D341Med (cell line): Measurements from ENCODE around the gene SPX.
A peak's percentile ranks its signal among the peaks of the same experiment; 100 is the strongest.

Experiments used
- DNase-seq: peaks from one replicate; pipeline ENCODE4 v3.0.0; 2012; ENCODE audit warnings: low spot score

SPX gene

GRCh38 chr12:21538061-21538653 lies 12.1 kb downstream of the SPX start:
- DNase-seq: no peak

GRCh38 chr12:21539797-21540196 lies 13.7 kb downstream of the SPX start:
- DNase-seq: no peak

- DNase-seq: no peak
These were observed 15.7 kb downstream of the SPX start for GRCh38 chr12:21541773-21542172.

GRCh38 chr12:21542403-21542802 lies 16.3 kb downstream of the SPX start:
- DNase-seq: no peak

- DNase-seq: no peak
These were observed 17.1 kb downstream of the SPX start for GRCh38 chr12:21543151-21543550.

GRCh38 chr12:21545557-21545956 lies 19.5 kb downstream of the SPX start:
- DNase-seq: no peak

GRCh38 chr12:21546716-21547115 lies 20.6 kb downstream of the SPX start:
- DNase-seq: no peak

GRCh38 chr12:21547437-21547836 lies 21.3 kb downstream of the SPX start:
- DNase-seq: no peak

GRCh38 chr12:21551841-21552465 lies 25.9 kb downstream of the SPX start:
- DNase-seq: peak; percentile 51

GRCh38 chr12:21552635-21553328 lies 26.7 kb downstream of the SPX start:
- DNase-seq: no peak

GRCh38 chr12:21553329-21553675 lies 27.2 kb downstream of the SPX start:
- no peak for DNase-seq

GRCh38 chr12:21558100-21558679 lies 32.1 kb downstream of the SPX start:
- no peak for DNase-seq

- DNase-seq: no peak
These were observed 33.9 kb downstream of the SPX start for GRCh38 chr12:21559855-21560569.

GRCh38 chr12:21561158-21561557 lies 35.1 kb downstream of the SPX start:
- DNase-seq: no peak

GRCh38 chr12:21562859-21563258 lies 36.8 kb downstream of the SPX start:
- DNase-seq: no peak

- no peak for DNase-seq
These were observed 40.3 kb downstream of the SPX start for GRCh38 chr12:21566223-21566906.

- DNase-seq: no peak
These were observed 40.9 kb downstream of the SPX start for GRCh38 chr12:21566907-21567394.

- no peak for DNase-seq
These were observed 42.0 kb downstream of the SPX start for GRCh38 chr12:21568115-21568514.

GRCh38 chr12:21571046-21571445 lies 45.0 kb downstream of the SPX start:
- no peak for DNase-seq

- no peak for DNase-seq
These were observed 47.8 kb downstream of the SPX start for GRCh38 chr12:21573733-21574358.

- no peak for DNase-seq
These were observed 50.3 kb downstream of the SPX start for GRCh38 chr12:21576431-21576830.
